NCI-H2107 treated with DMSO at 0.1 percent for 48 hours (cell line): ENCODE data around the gene IL1RN.

ENCODE experiments used
- DNase-seq: peaks from one replicate; lab custom pipeline; 2025; ENCODE audit not compliant: unreplicated experiment; lab: John Stamatoyannopoulos, UW

Gene IL1RN

GRCh38 chr2:113103277-113103676 is 24.1 kb upstream of the IL1RN start:
- DNase-seq, result no peak

- no peak for DNase-seq
Measured at GRCh38 chr2:113104054-113104611, 23.3 kb upstream of the IL1RN start.

GRCh38 chr2:113105047-113105785 is 22.2 kb upstream of the IL1RN start:
- DNase-seq, result no peak

- no peak for DNase-seq
Measured at GRCh38 chr2:113111121-113111520, 16.3 kb upstream of the IL1RN start.

GRCh38 chr2:113111823-113112287 is 15.5 kb upstream of the IL1RN start:
- DNase-seq, result no peak

- DNase-seq, result no peak
Measured at GRCh38 chr2:113112441-113112840, 15.0 kb upstream of the IL1RN start.

- DNase-seq, result no peak
Measured at GRCh38 chr2:113112871-113113270, 14.5 kb upstream of the IL1RN start.

- DNase-seq, result no peak
Measured at GRCh38 chr2:113113807-113114206, 13.6 kb upstream of the IL1RN start.

- no peak for DNase-seq
Measured at GRCh38 chr2:113114224-113114945, 13.0 kb upstream of the IL1RN start.

- DNase-seq, result no peak
Measured at GRCh38 chr2:113114996-113115395, 12.4 kb upstream of the IL1RN start.

GRCh38 chr2:113116100-113116958 is 11.1 kb upstream of the IL1RN start:
- no peak for DNase-seq

GRCh38 chr2:113117541-113118262 is 9.7 kb upstream of the IL1RN start:
- no peak for DNase-seq

- DNase-seq, result no peak
Measured at GRCh38 chr2:113118263-113118657, 9.1 kb upstream of the IL1RN start.

- DNase-seq, result no peak
Measured at GRCh38 chr2:113119111-113119510, 8.3 kb upstream of the IL1RN start.

- DNase-seq, result no peak
Measured at GRCh38 chr2:113120861-113121260, 6.5 kb upstream of the IL1RN start.

GRCh38 chr2:113122364-113122763 is 5.0 kb upstream of the IL1RN start:
- no peak for DNase-seq

- DNase-seq, result no peak
Measured at GRCh38 chr2:113123726-113124125, 3.7 kb upstream of the IL1RN start.

GRCh38 chr2:113124181-113124961 is 3.0 kb upstream of the IL1RN start:
- no peak for DNase-seq

- DNase-seq, result no peak
Measured at GRCh38 chr2:113124984-113125855, 2.2 kb upstream of the IL1RN start.
